ENCODE measurements around the gene MAML2. TPM values are rescaled to one million over a fixed set of nuclear protein-coding genes. Genes with fewer than 3 reads are reported as not detected.

MAML2 gene
- total RNA-seq, 1 experiment from 2014 or later, result 2.7 TPM

- no peak overlapping the region for H2BK20ac ChIP-seq (ENCODE audit: low read depth, low read length, poor library complexity, severe bottlenecking)
- H2BK5ac ChIP-seq (ENCODE audit: insufficient read length, low read length), result no peak overlapping the region
- H3K4me1 ChIP-seq (ENCODE audit: insufficient read depth, low read length), result peaks cover 10% of the 10 kb centered on the region; the same call in 1 of the 2 replicates
- no peak overlapping the region for H3K9ac ChIP-seq (ENCODE audit: extremely low read depth, insufficient read length, low read length)
- H3K18ac ChIP-seq (ENCODE audit: insufficient read length, low read depth, low read length), result no peak overlapping the region
- H3K4me2 ChIP-seq (ENCODE audit: insufficient read depth, insufficient read length, low read length), result no peak overlapping the region
- no peak overlapping the region for H3T11ph ChIP-seq (ENCODE audit: low read length)
- H2BK120ac ChIP-seq (ENCODE audit: low read depth, low read length, poor library complexity, severe bottlenecking), result no peak overlapping the region
- H3K56ac ChIP-seq (ENCODE audit: insufficient read length, low read depth, low read length), result no peak overlapping the region
- H2AK5ac ChIP-seq (ENCODE audit: insufficient read length, low read length), result no peak overlapping the region
- H4K8ac ChIP-seq (replicated peaks; ENCODE audit: insufficient read length, low read depth, low read length), result no peak overlapping the region
- H3K4ac ChIP-seq (ENCODE audit: low read depth, low read length), result no peak overlapping the region
- Mint-ChIP-seq H3K4me1 (peaks cover 31 to 33% of the 10 kb centered on the region in 2 experiments), H3K4me3 (no peak overlapping the region), H3K9me3 (no peaks in the 10 kb centered on the region), H3K36me3 (ENCODE audit: insufficient read depth in 1 of 3, low read depth in 3 of 3) (no peaks in the 10 kb centered on the region), H3K27ac (peak overlapping the region in 1 of 3 experiments; percentile 3; a peak in 1 of 7 replicates), H3K27me3 (ENCODE audit: low read depth) (no peaks in the 10 kb centered on the region)
- H3K14ac ChIP-seq (ENCODE audit: insufficient read depth, low read length), result no peak overlapping the region
- H2BK12ac ChIP-seq (ENCODE audit: insufficient read length, low read depth, low read length), result no peak overlapping the region
- H3K79me1 ChIP-seq (ENCODE audit: insufficient read depth, low read depth, low read length, poor library complexity, severe bottlenecking), result no peaks in the 10 kb centered on the region
- no peak overlapping the region for H2BK15ac ChIP-seq (ENCODE audit: low read depth, low read length)
- H3K79me2 ChIP-seq (ENCODE audit: insufficient read depth, low read length), result no peaks in the 10 kb centered on the region
- TF ChIP-seq, protein P1, sequence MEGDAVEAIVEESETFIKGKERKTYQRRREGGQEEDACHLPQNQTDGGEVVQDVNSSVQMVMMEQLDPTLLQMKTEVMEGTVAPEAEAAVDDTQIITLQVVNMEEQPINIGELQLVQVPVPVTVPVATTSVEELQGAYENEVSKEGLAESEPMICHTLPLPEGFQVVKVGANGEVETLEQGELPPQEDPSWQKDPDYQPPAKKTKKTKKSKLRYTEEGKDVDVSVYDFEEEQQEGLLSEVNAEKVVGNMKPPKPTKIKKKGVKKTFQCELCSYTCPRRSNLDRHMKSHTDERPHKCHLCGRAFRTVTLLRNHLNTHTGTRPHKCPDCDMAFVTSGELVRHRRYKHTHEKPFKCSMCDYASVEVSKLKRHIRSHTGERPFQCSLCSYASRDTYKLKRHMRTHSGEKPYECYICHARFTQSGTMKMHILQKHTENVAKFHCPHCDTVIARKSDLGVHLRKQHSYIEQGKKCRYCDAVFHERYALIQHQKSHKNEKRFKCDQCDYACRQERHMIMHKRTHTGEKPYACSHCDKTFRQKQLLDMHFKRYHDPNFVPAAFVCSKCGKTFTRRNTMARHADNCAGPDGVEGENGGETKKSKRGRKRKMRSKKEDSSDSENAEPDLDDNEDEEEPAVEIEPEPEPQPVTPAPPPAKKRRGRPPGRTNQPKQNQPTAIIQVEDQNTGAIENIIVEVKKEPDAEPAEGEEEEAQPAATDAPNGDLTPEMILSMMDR (conservative IDR thresholded peaks at IDR 0.05), result no peak
- DNase-seq, result no peak
- H4K20me1 ChIP-seq (ENCODE audit: control insufficient read depth, insufficient read depth, insufficient read length), result no peaks in the 10 kb centered on the region
- no peak overlapping the region for H3K23ac ChIP-seq (ENCODE audit: insufficient read length, low read depth, low read length)
- no peak overlapping the region for H4K91ac ChIP-seq (ENCODE audit: insufficient read length, low read depth, low read length)
- no peak overlapping the region for H3K27ac ChIP-seq (ENCODE audit: insufficient read length, low read depth, low read length)
- H3K27me3 ChIP-seq (ENCODE audit: insufficient read depth, low read length), result no peaks in the 10 kb centered on the region
- H4K5ac ChIP-seq (ENCODE audit: insufficient read length, low read depth, low read length), result no peak overlapping the region
- no peak overlapping the region for H2AFZ ChIP-seq (ENCODE audit: low read length)
- H3K23me2 ChIP-seq (ENCODE audit: insufficient read length, low read depth, low read length, poor library complexity, severe bottlenecking), result no peaks in the 10 kb centered on the region
- no peaks in the 10 kb centered on the region for H3K9me3 ChIP-seq (ENCODE audit: control insufficient read depth, low read depth, low read length)
- WGBS (ENCODE audit: extremely low coverage, insufficient read length, low lambda C conversion rate), result no CpG with 5 or more reads among the region's 6 CpGs
These were observed 64.7 kb downstream of the MAML2 start for GRCh38 chr11:96278039-96278897.
